ENCODE data around the gene COL16A1.

COL16A1 gene

GRCh38 chr1:31703431-31704270 lies at the start of gene COL16A1:
COL16A1 (minus strand) TSS chr1:31704017; CDS start chr1:31702193, 1,824 bp downstream.
- peak; percentile 27 for DNase-seq

GRCh38 chr1:31752952-31753475 lies 49.2 kb upstream of the COL16A1 start:
- DNase-seq, result no peak

- DNase-seq, result no peak
These were observed 48.4 kb upstream of the COL16A1 start for GRCh38 chr1:31752258-31752657.

GRCh38 chr1:31751822-31752241 lies 48.0 kb upstream of the COL16A1 start:
- DNase-seq, result no peak

GRCh38 chr1:31750858-31751510 lies 47.2 kb upstream of the COL16A1 start:
- no peak for DNase-seq

- DNase-seq, result no peak
These were observed 46.2 kb upstream of the COL16A1 start for GRCh38 chr1:31749785-31750735.

GRCh38 chr1:31748365-31748764 lies 44.5 kb upstream of the COL16A1 start:
- DNase-seq, result no peak

- no peak for DNase-seq
These were observed 43.5 kb upstream of the COL16A1 start for GRCh38 chr1:31747304-31747703.

GRCh38 chr1:31746687-31747086 lies 42.9 kb upstream of the COL16A1 start:
- no peak for DNase-seq

GRCh38 chr1:31745946-31746670 lies 42.3 kb upstream of the COL16A1 start:
- DNase-seq, result no peak

- DNase-seq, result peak; percentile 82
These were observed 41.5 kb upstream of the COL16A1 start for GRCh38 chr1:31745096-31745945.

- no peak for DNase-seq
These were observed 40.5 kb upstream of the COL16A1 start for GRCh38 chr1:31744165-31744888.

GRCh38 chr1:31742462-31743212 lies 38.8 kb upstream of the COL16A1 start:
- no peak for DNase-seq

- no peak for DNase-seq
These were observed 35.5 kb upstream of the COL16A1 start for GRCh38 chr1:31739346-31739745.

GRCh38 chr1:31736675-31737074 lies 32.9 kb upstream of the COL16A1 start:
- no peak for DNase-seq

- DNase-seq, result no peak
These were observed 31.8 kb upstream of the COL16A1 start for GRCh38 chr1:31735571-31735970.

- no peak for DNase-seq
These were observed 30.8 kb upstream of the COL16A1 start for GRCh38 chr1:31734582-31735107.

GRCh38 chr1:31733389-31734219 lies 29.8 kb upstream of the COL16A1 start:
- DNase-seq, result no peak
